DMS153 (cell line): Measurements from ENCODE around the gene PCARE.

Experiments used
- DNase-seq: peaks from one replicate; lab custom pipeline; 2025; lab: John Stamatoyannopoulos, UW

The PCARE gene

GRCh38 chr2:29035016-29035745, 39.1 kb downstream of the PCARE start:
- DNase-seq, result no peak

GRCh38 chr2:29033656-29034055, 40.7 kb downstream of the PCARE start:
- no peak for DNase-seq

- no peak for DNase-seq
Measured at GRCh38 chr2:29033172-29033571, 41.2 kb downstream of the PCARE start.

GRCh38 chr2:29032189-29032588, 42.1 kb downstream of the PCARE start:
- DNase-seq, result no peak

GRCh38 chr2:29031046-29031445, 43.3 kb downstream of the PCARE start:
- no peak for DNase-seq

- DNase-seq, result no peak
Measured at GRCh38 chr2:29025711-29026110, 48.6 kb downstream of the PCARE start.

- DNase-seq, result no peak
Measured at GRCh38 chr2:29024882-29025430, 49.4 kb downstream of the PCARE start.

GRCh38 chr2:29023188-29023587, 51.1 kb downstream of the PCARE start:
- DNase-seq, result no peak

GRCh38 chr2:29022679-29023078, 51.6 kb downstream of the PCARE start:
- no peak for DNase-seq

GRCh38 chr2:29021886-29022285, 52.4 kb downstream of the PCARE start:
- no peak for DNase-seq

- DNase-seq, result no peak
Measured at GRCh38 chr2:29017716-29018435, 56.4 kb downstream of the PCARE start.

GRCh38 chr2:29016504-29016903, 57.8 kb downstream of the PCARE start:
- no peak for DNase-seq

GRCh38 chr2:29015701-29016470, 58.4 kb downstream of the PCARE start:
- no peak for DNase-seq

GRCh38 chr2:29014811-29015421, 59.4 kb downstream of the PCARE start:
- DNase-seq, result no peak

- no peak for DNase-seq
Measured at GRCh38 chr2:29014331-29014730, 60.0 kb downstream of the PCARE start.

GRCh38 chr2:29013057-29013780, 61.1 kb downstream of the PCARE start:
- DNase-seq, result no peak

GRCh38 chr2:29012211-29012681, 62.1 kb downstream of the PCARE start:
- no peak for DNase-seq
